HG02870 (cell line): ENCODE data around the gene SPATA20.

Experiments
- ATAC-seq: cut with Tn5 transposase; IDR thresholded peaks from one replicate; pipeline ENCODE4 v1.9.1; 2021; ENCODE audit warnings: mild to moderate bottlenecking, moderate library complexity; ENCODE audit not compliant: unreplicated experiment

SPATA20 gene

DNA sequence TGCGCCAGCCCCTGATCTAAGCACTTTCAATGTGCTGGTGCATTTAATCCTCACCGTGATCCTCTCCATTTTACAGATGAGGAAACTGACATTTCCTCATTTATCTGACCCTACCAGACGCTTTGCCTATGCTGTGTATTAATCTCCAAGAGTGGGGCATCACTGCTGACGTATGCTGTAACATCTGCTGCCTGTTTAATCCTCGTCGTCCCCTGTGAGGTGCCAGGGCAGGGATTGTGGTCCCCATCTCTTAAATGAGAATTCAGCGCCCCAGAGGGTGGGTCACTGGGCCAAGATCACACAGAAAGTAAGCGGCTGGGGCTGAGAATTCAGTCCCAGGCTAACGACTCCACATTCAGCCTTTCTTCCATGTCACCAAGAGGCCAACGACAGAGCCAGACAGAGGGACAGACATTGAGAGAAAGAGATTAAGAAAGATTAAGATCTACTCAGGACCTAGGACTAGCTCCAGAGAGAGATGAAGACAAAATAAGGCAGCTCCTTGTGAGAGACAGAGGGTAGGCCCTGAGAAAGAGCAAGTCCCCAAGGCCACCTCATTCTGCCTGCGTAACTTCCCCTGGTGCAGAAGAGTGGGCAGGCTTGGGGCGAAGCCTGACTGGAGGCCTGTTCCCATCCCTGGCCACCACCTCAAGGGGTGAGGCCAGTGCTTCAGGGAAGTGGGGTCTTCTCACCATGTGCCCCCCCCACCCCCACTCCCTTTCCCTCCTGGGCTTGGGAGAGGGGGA, 27.1 kb downstream of the SPATA20 start:
- no peak for ATAC-seq

DNA sequence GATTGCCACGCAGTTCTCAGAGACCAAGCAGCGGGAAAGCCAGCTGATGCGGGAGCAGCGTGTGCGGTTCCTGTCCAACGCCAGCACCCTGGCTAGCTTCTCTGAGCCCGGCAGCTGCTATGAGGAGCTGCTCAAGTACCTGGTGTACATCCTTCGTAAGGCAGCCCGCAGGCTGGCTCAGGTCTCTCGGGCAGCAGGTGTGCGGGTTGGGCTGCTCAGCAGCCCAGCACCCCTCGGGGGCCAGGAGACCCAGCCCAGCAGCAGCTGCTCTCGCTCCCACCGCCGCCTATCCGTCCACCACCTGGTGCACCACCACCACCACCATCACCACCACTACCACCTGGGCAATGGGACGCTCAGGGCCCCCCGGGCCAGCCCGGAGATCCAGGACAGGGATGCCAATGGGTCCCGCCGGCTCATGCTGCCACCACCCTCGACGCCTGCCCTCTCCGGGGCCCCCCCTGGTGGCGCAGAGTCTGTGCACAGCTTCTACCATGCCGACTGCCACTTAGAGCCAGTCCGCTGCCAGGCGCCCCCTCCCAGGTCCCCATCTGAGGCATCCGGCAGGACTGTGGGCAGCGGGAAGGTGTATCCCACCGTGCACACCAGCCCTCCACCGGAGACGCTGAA, 28.7 kb downstream of the SPATA20 start:
- ATAC-seq, result no peak

DNA sequence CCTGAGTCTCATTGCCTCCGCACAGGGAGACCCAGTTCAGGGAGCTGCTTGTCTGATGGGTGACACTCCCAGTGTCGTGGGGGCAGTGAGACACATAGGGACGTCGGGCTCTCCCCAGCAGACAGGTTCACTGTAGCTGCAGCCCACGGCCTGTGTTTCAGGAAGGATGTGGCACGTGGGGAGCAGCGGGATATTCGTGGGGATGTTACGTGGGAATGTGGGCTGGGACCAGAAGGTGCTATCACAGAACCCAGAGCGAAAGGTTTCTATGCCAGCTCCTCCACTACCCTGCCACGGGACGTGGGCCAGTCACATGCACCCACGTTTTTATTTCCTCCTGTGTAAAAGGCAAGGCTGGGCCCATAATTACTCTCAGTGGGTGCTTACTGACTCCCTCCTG, 29.9 kb downstream of the SPATA20 start:
- ATAC-seq, result no peak

DNA sequence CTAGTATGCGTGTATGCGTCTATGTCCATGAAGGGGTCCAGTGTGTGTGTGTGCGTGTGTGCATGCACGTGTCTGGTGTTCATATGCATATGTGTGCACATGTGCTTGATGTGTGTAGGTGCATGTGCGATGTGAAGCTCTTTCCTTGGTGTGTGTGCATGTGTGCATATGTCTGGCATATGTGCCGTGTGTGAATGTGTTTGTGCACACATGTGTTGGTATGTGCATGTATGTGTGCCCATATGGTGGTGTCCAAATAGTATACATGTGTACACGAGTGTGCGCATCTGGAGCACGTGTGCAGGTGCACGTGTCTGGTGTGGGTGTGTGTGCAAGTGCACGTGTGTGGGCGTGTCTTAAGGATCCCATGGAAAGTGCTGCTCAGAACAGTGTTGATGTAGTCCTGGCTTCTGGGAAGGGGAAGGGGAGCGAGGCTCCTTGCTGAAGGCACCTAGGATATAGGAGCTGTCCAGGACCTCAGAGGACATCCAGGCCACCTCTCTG, 30.5 kb downstream of the SPATA20 start:
- ATAC-seq, result no peak

DNA sequence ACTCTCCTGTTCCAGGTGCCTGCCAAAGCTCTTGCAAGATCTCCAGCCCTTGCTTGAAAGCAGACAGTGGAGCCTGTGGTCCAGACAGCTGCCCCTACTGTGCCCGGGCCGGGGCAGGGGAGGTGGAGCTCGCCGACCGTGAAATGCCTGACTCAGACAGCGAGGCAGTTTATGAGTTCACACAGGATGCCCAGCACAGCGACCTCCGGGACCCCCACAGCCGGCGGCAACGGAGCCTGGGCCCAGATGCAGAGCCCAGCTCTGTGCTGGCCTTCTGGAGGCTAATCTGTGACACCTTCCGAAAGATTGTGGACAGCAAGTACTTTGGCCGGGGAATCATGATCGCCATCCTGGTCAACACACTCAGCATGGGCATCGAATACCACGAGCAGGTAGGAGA, 31.2 kb downstream of the SPATA20 start:
- no peak for ATAC-seq

DNA sequence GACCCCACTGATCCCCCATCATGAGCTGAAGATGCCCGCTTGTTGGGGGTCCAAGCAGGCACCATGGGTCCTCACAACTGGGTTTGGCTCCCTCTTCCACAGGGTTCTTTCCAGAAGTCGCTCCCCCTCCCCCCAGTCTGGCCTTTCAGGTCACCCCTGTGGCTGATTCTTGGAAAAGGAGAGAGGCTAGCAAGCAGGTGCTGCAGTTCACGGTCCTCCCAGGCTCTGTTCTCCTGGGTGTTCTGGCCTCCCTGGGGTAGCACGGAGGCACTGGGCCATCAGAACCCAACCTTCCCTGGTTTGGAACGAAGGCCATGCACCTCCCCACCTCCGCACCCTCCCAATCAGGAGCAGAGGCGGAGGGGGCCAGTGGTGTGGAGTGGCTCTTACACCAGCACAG, 32.4 kb downstream of the SPATA20 start:
- no peak for ATAC-seq

DNA sequence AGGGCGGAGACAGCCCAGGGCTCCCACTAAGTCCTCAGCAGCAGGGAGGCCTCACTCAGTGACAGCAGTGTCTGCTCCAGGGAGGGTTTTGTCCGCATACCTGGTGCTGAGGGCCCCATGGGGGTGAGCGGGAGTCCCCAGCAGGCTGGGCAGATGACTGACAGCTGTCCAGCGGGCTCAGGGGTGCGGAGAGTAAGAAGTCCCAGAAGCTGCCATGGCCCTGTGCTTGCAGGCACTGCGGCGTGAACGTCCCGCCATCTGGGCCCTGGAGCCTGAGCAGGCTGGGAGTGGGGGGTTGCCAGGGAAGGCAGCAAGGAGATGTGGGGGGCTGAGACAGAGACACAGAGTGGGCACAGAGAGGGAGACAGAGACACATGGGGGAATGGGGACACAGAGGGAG, 33.7 kb downstream of the SPATA20 start:
- ATAC-seq, result no peak

DNA sequence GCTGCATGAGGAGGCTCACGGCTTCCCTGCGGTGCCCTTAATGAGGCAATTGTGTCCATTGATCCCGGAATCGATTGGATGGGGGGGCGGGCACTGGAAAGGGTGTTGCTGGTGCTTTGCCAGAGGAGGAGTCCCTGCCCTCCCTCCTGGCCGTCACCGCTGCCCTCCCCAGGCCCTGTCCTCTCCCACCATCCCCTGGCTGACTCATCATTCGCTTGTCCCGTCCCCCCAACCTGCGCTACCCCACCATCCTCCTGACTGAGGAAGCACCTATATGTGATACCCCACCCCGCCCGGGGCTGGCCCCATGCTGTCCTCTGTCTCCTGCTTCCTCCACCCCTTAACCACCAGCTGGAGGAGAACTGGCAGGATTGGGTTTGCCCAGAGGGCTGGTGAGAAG, 34.3 kb downstream of the SPATA20 start:
- no peak for ATAC-seq

DNA sequence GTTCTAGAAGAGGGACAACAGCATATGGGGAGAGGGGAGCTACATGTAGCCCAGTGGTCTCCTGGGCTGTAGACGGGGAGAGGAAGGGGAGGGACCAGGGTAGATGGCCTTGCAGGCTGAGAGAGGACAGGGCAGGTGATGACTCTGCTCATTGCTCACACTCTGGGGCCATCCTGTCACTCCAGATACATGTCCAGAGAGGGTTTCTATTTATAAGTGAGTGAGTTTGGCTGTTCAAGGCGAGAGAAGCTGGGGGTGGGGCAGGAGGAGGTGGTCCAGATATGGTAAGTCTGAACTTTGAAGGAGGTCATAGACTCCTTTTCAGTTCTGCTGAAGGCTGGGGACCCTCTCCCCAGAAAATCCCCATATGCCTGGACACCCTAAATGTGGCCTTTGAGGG, 35.8 kb downstream of the SPATA20 start:
- no peak for ATAC-seq

DNA sequence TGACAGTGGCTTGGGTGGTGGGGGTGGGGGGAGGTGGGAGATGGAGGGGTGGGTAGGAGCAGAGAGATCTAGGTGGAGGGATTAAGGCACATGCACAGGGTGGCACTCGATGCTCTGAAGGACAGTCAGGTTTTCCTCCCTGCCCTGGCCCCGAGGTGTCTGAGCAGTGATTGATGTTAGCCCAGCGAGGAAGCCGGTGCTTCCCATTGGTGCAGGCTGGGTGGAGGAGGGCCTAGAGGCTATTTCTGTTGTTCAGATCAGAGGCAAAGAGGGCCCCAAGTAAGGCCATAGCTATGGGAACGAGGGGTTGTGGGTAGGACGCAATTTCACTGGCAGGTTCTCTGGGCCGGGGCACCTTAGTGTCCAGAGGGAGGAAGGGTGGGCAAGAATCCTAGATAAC, 36.7 kb downstream of the SPATA20 start:
- no peak for ATAC-seq

DNA sequence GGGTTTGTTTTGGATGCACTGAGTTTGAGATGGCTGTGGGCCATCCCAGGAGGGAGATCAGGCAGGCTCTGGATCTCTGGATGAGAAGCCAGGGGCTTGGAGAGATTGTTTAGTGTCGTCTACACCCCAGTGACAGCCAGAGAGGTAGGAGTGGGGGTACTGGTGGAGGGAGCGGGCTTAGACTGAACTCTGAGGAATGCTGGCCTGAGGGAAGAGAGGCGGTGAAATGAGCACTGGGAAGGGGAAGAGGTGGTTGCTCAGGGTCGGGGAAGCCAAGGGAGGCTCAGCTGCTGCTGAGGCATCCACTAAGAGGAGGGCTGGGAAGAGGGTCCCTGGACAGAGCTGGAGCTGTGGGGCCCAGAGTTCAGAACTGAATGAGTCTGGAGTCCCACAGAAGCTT, 37.1 kb downstream of the SPATA20 start:
- no peak for ATAC-seq

DNA sequence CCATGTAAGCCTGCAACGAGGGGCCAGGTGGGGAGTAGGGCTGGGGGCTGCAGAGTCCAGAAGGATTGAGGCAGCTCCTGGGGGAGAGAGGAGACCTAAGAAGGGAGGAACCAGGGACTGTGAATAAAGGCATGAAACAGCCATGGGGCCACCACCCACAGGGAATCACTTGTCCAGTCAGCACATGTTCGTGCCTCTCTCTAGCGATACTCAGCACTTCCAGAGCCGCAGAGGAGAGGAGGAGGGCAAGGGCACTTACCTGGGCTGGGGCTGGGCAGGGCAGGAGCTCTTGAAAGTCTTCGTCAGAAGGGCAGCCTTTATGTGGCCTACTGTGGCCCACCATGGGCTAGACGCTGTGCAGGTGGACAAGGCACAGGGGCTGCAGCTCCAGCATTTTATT, 37.8 kb downstream of the SPATA20 start:
- ATAC-seq, result no peak

DNA sequence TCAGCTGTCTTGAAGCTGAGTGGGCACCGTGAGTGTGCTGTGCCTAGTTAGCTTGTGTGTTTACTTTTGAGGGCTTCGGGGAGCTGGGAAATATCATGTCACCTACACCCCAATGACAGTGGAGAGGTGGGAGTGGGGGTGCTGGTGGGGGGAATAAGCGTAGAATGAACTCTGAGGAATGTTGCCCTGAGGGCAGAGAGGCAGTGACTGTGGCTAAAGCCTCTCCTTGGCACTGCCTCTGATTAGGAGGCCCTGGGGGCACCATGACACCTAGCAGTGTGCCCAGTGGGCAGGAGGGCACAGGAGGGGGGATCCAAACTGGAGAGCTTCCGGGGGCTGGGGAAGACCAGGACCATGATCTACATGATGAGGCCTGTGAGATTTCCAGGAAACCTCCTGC, 38.4 kb downstream of the SPATA20 start:
- no peak for ATAC-seq

DNA sequence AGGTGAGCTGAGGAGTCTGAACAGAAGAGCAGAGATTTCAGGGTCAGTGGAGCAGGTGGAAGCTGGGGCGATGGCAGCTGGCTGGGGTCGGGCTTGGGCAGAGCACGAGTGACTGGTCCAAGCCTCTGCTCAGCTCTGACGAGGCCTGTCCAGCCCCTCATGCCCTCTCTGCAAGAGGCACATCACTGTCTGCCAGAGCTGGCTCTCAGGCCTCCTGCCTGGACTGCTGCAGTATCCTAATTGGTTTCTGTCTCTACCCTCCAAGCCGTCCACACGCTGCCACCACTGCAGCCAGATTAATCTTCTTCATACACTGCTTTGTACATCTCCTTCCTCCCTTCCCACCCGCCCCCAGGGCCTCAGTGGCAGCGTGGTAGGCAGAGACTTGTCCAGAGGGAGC, 38.9 kb downstream of the SPATA20 start:
- no peak for ATAC-seq

DNA sequence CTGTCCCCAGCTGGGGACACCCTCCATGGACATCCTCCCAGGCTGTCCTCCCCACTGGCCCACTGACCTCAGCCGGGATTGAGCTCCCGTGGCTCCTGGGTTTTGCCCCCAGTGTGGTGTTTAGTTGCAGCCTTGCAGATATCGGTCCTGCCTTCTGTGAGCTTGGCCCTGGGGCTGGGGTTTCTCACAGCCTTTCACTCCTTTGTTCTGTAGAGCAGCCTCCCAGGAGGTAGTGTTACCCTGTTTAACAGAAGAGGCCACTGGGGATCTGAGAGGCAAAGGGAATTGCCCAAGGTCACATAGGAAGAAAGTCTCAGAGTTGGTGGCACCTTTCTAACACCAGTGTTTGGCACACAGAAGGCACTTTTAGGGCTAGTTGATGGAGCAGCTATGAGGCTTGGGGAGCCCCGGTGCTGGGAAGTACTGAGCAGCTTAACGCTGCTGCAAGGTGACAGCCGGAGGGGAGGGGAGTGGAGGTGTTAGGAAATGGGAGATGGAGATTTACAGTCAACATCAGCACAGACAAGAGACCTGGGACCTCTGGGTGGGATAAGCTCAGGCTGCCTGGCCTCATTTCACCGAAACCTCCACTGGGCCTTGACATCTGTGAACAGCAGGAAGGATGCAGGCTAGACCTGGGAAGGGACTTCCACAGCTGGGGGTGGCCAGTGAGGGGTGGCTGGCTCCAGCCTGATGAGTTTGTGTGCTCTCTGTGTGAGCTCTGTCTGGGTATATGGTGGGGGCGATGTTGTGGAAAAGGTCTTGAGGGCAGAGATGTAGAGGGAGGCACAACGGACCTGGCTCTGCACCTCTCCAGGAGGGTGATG, 39.7 kb downstream of the SPATA20 start:
- ATAC-seq, result no peak

DNA sequence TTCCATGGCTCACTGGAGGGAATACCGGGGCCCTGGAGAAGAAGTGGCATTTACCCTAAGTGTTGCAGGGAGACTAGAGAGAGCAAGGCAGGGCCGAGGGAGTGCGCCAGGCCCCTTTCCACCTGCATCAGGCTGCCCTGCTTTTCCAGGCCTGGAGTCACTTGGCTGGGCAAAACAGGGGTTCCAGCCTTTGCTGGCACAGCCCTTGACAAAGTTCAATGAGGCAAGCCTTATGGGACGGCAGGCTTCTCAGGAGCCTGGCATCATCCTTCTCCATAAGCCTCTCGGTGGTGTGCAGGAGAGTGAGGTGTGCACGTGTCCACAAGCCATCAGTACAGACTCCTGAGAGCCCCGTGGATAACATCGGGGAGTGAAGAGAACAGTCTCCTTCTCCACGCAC, 40.6 kb downstream of the SPATA20 start:
- no peak for ATAC-seq

DNA sequence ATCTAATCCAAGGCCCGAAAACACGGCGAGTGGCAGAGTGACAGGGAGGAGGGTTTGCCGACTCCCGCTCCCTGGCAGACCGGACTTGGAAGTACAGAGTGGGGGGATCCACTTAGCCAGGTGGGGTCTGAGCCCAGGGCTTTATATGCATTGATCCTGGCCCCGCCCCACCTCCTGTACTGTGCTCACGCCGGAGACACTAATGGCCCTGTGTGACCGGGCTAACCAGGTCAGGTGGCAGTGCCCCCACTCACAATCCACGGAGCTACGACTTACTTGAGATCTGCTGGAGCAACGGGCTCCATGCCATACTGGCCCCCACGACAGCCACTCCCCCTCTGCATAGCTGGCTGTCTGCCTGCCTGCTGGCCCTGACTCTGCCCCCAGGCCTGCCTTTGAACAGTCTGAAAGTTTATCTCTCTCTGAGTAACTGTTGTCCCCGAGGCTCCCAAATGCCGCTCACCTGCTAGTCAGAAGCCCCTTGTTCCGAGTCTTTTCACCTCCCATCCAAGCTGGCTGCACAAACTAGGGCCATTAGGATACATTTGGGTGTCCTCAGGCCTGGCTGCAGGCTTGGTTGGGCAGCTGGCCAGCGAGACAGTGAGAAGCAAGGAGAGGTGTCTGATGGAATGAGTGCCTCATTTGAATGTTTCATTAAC, 41.5 kb downstream of the SPATA20 start:
- ATAC-seq, result no peak

DNA sequence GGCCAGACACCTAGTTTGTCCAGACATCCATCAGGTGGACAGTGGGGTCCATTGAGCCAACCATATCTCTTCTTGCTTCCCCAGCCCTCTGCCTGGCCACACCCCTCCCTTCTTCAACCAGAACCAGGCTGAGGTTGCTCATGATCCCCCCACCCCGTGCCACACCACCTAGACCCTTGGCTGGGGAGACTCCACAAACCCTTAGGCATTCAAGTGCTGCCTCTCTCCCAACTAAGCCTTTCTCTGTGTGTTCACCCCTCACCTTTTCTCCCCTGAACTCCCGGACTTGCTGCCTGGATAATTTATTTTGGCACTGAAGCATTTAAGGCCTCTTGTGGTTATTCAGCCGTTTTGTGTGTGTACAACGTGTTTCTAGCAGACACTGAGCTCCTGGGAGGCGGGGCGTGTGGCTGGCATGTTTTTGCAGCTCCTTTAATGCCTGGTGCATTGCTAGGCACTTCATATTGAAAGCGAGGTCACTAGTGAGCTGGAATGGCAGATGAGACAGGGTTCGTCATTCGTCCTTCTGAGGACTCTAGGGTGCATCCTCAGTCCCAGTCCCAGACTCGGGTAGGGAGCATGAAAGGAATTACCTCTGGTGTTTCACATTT, 42.2 kb downstream of the SPATA20 start:
- no peak for ATAC-seq

DNA sequence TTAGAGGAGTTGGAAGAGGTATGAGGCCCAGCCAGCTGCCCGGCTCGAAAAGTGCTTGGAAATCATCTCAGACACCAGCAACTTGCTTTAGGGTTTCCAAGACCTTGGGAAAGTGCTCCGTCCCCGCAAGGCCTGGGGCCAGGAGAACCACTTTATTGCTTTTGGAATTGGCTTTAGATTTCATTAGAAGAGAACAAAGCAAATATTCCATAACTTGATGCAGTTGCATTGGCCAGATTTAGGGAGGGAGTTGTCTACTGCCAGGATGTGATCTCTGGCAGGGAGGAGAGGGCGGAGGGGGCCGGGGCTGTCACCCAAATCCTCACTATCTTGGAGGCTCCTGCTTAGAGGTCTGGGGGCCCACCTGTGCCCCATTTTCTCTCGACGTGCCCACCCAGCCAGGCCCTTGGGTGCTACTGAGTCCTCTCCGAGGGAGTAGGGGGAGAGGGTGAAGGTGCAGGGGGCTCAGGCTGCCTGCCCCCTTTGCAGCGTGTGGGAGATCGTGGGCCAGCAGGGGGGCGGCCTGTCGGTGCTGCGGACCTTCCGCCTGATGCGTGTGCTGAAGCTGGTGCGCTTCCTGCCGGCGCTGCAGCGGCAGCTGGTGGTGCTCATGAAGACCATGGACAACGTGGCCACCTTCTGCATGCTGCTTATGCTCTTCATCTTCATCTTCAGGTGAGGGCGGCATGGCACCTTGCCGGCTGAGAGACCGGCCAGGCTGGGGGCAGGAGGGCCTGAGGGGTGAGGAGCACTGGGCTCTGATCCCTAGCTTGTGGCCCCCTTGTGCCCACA, 44.2 kb downstream of the SPATA20 start:
- no peak for ATAC-seq

DNA sequence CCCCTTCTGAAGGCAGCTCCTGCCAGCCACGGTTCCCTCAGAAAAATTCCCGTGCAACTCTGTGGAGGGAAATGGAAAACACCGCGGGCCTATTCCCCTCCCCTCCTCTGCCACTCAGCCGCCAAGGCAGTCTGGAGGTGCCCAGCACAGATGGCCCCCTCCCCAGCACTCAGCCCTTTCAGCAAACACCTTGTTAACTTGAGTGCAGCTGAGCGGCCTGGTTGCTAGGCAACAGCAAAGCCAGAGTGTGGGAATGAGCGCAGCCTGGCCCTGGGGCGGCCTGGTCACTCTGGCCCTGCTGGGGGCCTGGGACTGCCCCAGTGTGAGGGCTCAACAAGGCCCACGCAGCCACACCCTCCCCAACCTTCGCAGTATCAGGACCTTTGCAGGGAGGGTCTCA, 46.3 kb downstream of the SPATA20 start:
- no peak for ATAC-seq
